ENCODE measurements around the gene AFF4. TPM values are rescaled to one million over a fixed set of nuclear protein-coding genes. Genes with fewer than 3 reads are reported as not detected.

The AFF4 gene
- total RNA-seq, 1 donor from 2014 or later: 29.1 TPM

Other genes with a start within 250 kb of the AFF4 start
- 7.0 and 9.4 TPM in 2 replicates for gene KIF3A, start 226.1 kb downstream of the AFF4 start, total RNA-seq
- 0.34 and 0.51 TPM in 2 replicates for gene CCNI2, start 216.2 kb downstream of the AFF4 start, total RNA-seq
- 61.3 and 67.4 TPM in 2 replicates for gene SEPTIN8, start 186.4 kb downstream of the AFF4 start, total RNA-seq
- gene SOWAHA, start 150.3 kb downstream of the AFF4 start, total RNA-seq: not detected in 2 replicates
- gene SHROOM1, start 133.0 kb downstream of the AFF4 start, total RNA-seq: 7.1 and 9.9 TPM in 2 replicates
- gene GDF9, start 97.2 kb downstream of the AFF4 start, total RNA-seq: 0.14 TPM in 1 of 2 replicates, not detected in the other
- 68.8 and 98.9 TPM in 2 replicates for gene UQCRQ, start 97.0 kb downstream of the AFF4 start, total RNA-seq
- 0.09 and 0.17 TPM in 2 replicates for gene LEAP2, start 90.0 kb downstream of the AFF4 start, total RNA-seq
- 15.7 and 27.6 TPM in 2 replicates for gene ZCCHC10, start 62.9 kb upstream of the AFF4 start, total RNA-seq
- 123 and 190 TPM in 2 replicates for gene HSPA4, start 88.4 kb upstream of the AFF4 start, total RNA-seq